GM18873 (cell line): ENCODE data around the gene PRKAR1B.
"Not testable (repeated sequence)": the region's sequence is repeated elsewhere in the genome, so short reads cannot be mapped to it uniquely, and the experiment has no call there.

Experiments
- ATAC-seq: cut with Tn5 transposase; IDR thresholded peaks from one replicate; pipeline ENCODE4 v1.9.1; 2021; ENCODE audit warnings: mild to moderate bottlenecking, moderate library complexity, moderate number of reproducible peaks; ENCODE audit not compliant: unreplicated experiment, low FRiP score

The PRKAR1B gene

GRCh38 chr7:630111-630511 is 97.0 kb downstream of the PRKAR1B start:
- ATAC-seq, result no peak

- no peak for ATAC-seq
Measured at GRCh38 chr7:628826-629225, 98.3 kb downstream of the PRKAR1B start.

GRCh38 chr7:628402-628763 is 98.7 kb downstream of the PRKAR1B start:
- ATAC-seq, result no peak

GRCh38 chr7:627661-628401 is 99.2 kb downstream of the PRKAR1B start:
- ATAC-seq, result no peak

- ATAC-seq, result no peak
Measured at GRCh38 chr7:625376-625971, 101.6 kb downstream of the PRKAR1B start.

GRCh38 chr7:623464-623863 is 103.6 kb downstream of the PRKAR1B start:
- no peak for ATAC-seq

GRCh38 chr7:621572-622285 is 105.4 kb downstream of the PRKAR1B start:
- ATAC-seq, result no peak

GRCh38 chr7:620885-621284 is 106.2 kb downstream of the PRKAR1B start:
- ATAC-seq, result no peak

GRCh38 chr7:620056-620455 is 107.0 kb downstream of the PRKAR1B start:
- no peak for ATAC-seq

- ATAC-seq, result no peak
Measured at GRCh38 chr7:619368-619840, 107.7 kb downstream of the PRKAR1B start.

- no peak for ATAC-seq
Measured at GRCh38 chr7:618539-619367, 108.3 kb downstream of the PRKAR1B start.

- no peak for ATAC-seq
Measured at GRCh38 chr7:617614-618538, 109.2 kb downstream of the PRKAR1B start.

- ATAC-seq, result no peak
Measured at GRCh38 chr7:613442-614140, 113.5 kb downstream of the PRKAR1B start.

GRCh38 chr7:611837-612236 is 115.2 kb downstream of the PRKAR1B start:
- ATAC-seq, result not testable (repeated sequence)

- no peak for ATAC-seq
Measured at GRCh38 chr7:611281-611810, 115.7 kb downstream of the PRKAR1B start.

GRCh38 chr7:610531-611280 is 116.4 kb downstream of the PRKAR1B start:
- ATAC-seq, result no peak

- no peak for ATAC-seq
Measured at GRCh38 chr7:610141-610530, 116.9 kb downstream of the PRKAR1B start.

GRCh38 chr7:609365-609764 is 117.7 kb downstream of the PRKAR1B start:
- ATAC-seq, result no peak
